Measurements from ENCODE around the gene SGPP1. TPM values are rescaled to one million over a fixed set of nuclear protein-coding genes. Genes with fewer than 3 reads are reported as not detected.
"Not testable (repeated sequence)": the region's sequence is repeated elsewhere in the genome, so short reads cannot be mapped to it uniquely, and the experiment has no call there.

Gene SGPP1
- total RNA-seq, 1 donor from 2014 or later = 32.5 TPM

DNA sequence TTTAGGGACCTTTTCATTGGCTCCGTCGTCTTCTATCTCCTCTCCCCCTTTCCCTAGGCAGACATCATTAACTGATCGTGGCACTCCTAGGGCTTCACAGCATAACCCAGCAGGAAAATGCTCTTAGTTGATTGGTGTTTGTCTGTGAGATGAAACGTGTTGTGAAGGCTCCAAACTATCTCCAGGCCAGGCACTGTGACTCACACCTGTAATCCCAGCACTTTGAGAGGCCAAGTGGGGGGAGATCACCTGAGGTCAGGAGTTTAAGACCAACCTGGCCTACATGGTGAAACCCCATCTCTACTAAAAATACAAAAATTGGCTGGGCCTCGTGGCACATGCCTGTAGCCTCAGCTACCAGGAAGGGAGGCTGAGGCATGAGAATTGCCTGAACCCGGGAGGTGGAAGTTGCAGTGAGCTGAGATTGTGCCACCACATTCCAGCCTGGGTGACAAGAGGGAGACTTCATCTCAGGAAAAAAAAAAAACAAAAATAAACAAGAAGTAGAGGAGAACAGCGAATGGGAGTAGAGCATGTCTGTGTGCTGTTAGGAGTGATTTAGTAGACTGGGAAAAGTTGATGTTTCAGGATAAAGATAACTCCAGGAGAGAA, 53.9 kb downstream of the SGPP1 start:
- DNase-seq (ENCODE audit: low spot score) = no peak

DNA sequence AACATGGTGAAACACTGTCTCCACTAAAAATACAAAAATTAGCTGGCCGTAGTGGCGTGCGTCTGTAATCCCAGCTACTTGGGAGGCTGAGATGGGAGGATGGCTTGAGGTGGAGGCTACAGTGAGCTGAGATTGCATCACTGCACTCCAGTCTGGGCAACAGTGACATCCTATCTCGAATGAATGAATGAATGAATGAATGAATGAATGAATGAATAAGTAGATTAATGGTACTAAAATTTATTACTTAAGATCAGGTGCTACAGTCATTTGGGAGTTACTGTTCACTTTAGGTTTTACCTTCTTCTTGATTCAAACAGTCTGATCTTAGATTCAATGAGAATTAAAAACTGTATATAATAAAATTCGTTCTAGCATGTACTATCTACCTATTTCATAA, 54.6 kb downstream of the SGPP1 start:
- no peak for DNase-seq (ENCODE audit: low spot score)

DNA sequence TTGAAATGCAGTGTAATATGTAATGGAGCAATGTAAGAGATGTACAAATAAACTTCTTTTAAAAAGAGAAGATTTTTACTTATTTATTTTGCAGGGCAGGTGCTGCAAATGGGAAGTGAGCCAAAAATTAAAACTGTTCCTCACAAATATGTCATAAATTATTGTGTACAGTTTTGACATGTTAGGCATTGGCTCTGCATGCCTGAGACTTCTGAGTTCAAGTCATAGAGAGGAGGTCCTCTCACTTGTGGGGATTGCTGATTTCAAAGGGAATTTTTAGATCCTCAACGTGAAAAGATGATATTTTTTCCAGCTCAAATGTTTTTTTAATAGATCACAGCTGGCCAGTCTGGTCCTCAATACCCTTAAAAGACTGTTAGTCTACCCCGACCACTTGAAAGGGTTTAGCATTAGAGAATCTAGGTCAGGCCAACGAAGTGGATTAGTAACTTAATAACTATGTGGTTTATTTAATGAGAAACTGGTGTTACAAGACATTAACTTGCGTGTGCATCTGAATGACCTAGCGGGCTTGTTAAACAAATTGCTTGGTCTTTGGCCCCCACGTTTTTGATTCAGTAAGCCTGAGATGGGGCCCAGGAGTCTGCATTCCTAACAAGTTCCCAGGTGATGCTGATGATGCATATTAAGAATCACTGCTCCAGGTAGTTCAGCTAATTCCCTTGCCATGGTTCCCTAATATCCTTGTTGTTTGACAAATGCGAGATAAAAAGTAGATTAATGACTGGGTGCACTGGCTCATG, 55.3 kb downstream of the SGPP1 start:
- no peak for DNase-seq (ENCODE audit: low spot score)

DNA sequence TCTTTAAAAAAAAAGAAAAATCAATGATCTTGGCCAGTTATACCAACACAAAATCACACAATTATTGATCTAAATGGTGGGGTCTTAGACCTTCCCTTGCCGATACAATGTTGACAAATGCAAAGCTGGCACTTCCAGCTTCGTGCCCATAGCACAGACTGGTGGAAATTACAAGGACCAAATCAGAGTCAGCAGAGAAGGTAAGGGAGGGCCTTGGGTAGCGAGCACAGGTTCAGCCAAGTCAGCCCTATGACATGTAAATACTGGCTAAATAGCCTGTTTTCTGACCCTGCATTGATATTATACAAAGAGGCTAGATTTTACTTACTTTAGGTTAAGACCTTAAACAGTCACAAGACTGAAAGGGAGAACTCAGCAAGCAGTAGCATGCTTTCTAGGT, 55.9 kb downstream of the SGPP1 start:
- DNase-seq (ENCODE audit: low spot score) = no peak

DNA sequence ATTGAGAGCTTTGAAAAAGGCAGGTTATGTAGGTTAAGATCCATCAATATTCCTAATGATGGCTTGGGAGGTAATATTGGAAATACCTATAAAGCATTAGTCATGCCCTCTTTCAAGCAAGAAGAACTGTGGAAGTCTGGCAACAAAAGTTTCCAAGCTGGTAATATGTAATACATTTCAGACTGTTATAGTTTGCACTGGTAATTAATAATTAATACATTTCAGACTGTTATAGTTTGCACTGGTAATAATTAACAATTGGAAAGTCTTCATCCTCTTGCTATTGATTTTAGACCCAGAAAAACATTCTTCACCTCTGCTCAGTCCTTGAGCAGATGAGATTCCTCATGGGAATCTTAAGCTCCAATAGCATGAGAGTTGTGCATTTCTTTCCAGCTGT, 57.2 kb downstream of the SGPP1 start:
- no peak for DNase-seq (ENCODE audit: low spot score)

DNA sequence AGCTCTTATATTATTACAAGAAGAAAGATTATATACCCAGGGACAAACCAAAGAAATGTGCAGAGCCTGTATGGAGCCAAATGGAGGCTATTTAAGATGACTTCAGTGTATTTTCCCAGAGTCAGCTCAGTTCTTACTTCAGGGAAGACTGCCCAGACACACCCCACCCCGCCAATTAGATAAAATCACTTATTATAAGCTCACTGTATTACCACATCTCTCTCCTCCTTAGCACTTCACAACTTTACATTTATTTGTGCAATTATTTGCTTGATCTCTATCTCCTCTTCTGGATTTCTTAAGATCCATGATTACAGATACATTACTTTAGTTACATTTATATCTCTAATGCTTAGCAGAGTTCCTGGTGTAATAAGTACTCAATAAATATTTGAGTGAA, 61.5 kb downstream of the SGPP1 start:
- no peak for DNase-seq (ENCODE audit: low spot score)

DNA sequence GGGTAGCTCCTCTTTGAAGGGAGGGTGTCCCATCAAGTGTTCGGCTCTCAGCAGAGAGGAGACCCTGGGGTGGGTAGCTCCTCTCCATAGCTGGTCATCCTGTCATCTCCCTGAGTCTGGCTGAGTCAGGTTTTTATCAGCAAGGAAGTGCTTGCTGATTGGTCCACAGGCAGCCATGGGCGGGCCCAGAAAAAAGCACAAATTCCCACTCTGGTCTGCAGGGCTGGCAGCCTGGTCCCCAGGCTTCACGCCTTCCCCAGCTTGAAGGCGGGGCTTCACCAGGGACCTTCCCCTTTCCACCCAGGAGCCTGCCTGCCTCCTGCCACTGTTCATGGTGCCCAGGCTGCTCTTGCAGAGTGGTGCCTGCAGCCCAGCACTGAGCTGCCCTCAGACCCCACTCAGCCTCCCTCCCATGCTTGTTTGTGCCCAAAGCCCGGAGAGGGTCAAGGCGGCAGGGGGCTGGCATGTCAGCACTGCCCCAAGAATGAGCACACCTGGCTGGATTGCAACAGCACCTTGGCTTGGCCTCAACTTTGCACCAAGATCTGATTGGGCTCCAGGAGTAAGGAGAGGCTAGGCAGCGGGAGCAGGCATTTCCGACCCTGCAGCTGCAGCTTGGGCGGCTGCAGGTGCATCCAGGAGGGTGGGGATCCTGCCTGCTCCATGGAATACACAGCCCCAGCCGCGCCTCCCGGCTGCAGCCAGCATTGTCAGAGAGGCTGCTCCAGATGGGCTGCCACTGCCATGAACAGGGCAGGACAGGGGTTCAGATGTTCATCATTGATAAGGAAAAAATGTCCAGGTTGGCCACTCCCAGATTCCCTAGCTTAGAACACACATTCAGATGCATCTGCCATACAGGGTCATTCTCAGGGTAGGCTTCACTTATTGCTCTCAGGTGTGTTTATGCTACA, 64.2 kb downstream of the SGPP1 start:
- no peak for DNase-seq (ENCODE audit: low spot score)

DNA sequence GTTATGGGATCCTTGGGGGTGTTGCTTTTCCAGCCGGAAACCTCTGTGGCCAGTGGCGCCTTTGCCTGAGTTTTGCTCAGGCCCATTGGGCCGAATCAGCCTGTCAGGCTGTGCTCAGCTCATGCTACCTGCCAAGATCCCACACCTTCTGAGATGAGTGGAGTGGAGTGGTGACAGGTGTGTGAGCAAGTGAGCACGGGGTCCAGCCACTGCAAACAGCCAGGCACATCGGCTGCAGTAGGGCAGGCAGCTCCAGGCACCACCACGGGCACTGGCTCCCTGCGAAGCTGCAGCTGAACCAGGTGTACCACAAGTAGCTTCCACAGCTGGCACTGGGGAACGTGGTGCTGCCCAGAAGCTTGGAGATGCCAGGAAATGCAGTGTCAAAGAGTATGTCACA, 65.1 kb downstream of the SGPP1 start:
- no peak for DNase-seq (ENCODE audit: low spot score)

DNA sequence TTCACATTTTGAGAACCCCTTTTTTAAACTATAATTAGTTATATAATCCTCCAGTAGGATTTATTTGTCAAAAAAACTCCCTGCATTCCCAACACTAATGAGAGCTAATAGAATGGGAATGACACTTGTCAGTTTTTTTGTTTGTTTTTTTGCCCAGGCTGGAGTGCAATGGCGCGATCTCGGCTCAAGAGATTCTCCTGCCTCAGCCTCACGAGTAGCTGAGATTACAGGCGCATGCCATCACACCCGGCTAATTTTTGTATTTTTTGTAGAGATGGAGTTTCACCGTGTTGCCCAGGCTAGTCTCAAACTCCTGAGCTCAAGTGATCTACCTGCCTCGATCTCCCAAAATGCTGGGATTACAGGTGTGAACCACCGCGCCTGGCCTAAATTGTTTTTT, 66.0 kb downstream of the SGPP1 start:
- DNase-seq (ENCODE audit: low spot score) = not testable (repeated sequence)

DNA sequence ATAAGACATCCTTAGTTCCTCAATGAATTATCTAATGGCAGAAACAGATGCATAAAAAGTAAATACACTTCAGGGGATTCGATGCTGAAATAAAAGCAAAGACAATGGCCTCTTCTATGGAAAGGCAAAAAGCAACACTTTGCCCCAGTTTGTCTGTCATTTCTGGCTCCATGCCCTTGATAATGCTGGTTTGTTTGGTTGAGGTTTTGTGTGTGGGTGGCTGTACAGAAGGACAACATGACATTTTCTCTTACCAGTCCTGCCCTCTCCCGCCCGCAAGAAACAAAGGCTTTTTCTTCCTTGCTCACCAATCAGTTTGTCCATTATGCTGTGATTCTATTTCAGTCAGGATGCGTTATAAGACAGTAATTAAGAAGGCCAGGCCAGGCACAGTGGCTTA, 68.1 kb downstream of the SGPP1 start:
- no peak for DNase-seq (ENCODE audit: low spot score)

DNA sequence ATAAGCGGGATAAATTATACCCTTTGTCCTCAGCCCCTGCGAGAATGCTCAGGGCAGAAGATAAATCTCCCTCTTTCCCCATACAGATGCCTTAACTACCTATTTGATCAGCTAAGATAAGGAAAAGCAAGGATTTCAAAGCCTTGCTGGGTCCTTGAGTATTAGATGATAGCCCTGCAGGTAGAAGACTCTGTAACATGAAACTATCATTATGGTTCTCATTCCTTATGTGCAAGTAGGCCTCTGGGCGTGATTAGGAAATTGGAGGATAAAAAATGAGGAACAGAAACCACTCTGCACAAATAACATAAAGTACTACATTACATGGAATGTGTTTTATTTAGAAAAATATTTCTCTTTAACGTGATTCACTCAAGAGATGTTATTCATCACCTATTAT, 71.7 kb downstream of the SGPP1 start:
- no peak for DNase-seq (ENCODE audit: low spot score)

DNA sequence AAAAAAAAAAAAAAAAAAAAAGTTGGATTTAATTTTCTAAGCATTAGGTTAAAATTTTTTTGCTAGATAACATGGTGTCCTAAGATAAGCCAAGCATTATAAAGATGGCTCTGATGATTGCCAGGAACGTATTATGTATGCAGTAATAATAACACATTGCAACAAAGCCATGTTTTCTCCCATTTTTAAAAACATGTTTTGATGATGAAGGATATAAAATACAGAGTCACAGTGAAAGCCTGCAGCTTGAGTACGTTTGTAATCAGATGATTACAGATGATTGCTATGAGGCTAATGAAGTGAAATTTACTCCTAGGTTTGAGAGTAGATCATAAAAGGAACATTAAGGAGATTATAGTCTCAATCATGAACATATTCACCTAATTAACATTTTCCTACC, 72.9 kb downstream of the SGPP1 start:
- no peak for DNase-seq (ENCODE audit: low spot score)

DNA sequence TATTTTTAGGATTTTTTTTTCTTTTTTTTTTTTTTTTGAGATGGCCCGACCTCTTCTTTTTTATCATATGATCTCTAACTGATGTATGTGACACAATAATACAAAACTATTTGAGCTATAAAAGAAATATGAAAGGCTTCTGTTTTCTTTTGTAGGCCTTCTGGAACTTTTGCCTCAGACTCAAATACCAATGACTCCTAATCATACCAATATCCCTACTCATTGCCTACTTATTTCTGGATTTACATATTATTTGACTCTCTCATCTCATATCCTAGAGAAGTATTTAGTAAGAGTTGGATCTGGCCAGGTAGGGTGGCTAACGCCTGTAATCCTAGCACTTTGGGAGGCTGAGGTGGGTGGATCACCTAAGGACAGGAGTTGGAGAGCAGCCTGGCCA, 73.5 kb downstream of the SGPP1 start:
- DNase-seq (ENCODE audit: low spot score) = no peak

DNA sequence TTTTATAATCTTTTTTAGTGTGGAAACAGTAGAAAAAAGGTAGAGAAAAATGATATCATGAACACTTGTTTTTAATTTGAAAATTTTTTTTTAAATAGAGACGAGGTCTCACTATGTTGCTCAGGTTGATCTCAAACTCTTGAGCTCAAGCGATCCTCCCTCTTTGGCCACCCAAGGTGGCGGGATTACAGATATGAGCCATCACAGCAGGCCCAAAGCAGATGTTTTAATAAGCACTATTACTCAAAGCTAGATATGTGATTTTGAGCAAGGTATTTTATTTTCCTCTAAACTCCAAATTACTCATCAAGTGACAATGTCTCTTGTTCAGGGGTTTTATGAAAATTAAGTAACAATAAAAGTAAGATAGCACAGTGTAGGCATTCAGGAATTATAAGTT, 75.5 kb downstream of the SGPP1 start:
- DNase-seq (ENCODE audit: low spot score) = no peak

DNA sequence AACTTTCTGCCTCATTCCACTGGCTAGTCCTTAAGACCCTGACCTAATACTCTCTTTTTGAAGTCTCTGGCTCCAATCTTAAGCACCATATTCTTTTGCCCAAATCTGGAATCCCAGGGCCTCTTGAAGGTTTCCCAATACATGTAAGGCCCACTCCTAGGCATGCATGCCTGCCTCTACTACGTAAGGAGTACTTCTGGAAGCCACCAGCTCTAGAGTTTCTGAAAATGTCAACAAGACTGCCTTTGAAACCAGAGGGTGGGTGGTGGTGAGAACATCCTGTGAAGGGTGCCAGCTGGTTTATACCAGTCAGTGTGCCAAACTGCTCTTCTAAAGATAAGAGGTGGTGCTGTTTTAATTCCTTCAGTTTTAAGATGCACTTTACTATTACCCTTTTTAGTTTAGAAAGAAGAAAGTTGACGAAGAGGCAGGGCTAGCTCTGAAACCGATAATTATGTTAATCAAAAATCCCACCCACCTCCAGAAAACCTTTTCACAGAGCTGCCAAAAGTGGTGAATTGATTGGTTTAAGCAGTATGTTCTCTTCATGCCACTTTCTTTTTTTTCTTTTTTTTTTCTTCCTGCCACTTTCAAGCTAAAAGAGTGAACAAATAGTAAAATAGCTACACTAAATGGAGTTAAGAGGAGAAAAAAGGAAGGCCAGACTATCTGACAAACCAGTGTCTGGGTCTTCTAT, 77.5 kb downstream of the SGPP1 start:
- DNase-seq (ENCODE audit: low spot score) = peak; percentile 86

DNA sequence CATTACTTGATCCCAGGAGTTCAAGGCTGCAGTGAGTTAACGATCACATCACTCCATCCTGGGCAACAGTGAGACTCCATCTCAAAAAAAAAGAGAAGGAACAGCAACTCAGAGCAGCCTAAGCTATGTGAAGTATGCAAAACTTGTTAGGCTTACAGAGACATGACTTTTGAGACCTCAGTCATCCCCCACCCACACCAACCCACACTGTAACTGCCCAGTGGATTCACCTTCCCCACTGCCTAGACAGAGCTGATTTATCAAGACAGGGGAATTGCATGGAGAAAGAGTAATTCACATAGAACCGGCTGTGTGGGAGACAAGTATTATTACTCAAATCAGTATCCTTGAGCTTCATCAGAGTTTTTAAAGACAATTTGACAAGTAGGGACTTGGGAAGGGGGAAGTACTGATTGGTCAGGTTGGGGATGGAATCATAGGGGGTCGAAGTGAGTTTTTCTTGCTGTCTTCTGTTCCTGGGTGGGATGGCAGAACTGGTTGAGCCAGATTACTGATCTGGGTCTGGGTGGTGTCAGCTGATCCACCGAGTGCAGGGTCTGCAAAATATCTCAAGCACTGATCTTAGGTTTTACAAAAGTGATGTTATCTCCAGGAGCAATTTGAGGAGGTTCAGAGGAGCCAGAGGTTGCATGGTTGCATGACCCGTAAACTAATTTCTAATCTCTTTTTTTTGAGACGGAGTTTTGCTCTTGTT, 80.0 kb downstream of the SGPP1 start:
- peak; percentile 35 for DNase-seq (ENCODE audit: low spot score)

DNA sequence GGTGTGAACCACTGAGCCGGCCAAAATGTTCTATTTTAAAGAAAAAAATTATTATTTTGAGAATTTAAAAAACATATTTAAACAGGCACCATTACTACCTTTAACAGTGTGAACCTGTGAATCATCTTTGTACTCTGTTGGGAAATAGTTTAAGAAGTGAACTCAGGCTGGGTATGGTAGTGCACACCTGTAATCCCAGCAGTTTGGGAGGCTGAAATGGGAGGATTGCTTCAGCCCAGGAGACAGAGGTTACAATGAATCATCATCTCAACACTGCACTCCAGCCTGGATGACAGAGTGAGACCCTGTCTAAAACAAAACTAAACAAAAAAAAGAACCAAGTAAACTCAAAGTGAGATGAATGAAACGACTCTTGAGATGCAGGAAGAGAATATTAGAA, 83.1 kb downstream of the SGPP1 start:
- no peak for DNase-seq (ENCODE audit: low spot score)

DNA sequence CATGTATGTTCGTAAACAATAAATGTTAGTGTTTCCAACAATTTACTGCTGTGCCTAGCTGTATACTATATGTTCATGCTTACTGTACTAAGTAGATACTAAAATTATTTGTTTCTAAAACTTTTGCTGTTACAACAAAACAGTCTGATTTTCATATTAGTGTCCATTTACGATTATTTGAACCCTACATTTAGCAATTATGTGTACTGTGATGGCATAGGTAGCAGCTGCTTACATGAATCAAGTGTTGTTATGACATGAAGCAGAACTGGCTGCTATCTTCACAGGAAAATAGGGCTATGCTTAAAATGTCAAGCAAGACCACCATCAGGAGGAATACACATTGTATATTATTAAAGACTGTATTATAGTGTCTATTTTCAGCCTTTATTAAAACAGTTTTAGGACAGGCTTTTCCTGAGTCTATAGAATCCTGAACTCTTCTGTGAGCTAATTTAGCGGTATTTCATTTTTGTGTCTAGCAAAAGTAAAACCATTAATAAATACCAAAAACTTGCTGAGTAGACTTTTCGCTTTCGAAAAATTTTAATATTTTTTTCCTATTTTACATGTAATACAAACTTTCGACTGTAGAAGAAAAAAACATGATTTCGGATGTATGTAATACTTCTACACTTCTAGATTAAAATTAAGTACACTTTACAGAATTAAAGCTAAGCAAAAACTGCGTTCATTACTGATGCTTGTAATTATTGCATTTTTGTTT, 85.0 kb downstream of the SGPP1 start:
- DNase-seq (ENCODE audit: low spot score) = no peak

DNA sequence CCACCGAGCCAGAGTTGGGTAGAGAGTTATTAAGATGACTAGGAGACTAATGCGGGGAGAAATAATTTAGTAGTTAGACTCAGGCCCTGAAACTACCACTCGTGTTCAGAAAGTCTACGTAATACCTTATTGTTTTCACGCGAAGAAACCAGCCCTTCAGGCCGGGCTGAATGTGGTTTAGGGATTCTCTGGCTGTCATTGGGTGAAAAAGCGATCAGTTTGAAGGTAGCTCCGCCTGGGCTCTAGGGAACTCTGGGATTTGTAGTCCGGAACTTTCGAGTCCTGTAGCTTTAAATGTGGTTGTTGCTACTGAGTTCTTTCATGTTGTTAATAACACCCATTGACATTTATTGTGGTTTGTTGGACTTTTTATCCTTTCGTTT, 85.6 kb downstream of the SGPP1 start:
- DNase-seq (ENCODE audit: low spot score) = peak; percentile 99

DNA sequence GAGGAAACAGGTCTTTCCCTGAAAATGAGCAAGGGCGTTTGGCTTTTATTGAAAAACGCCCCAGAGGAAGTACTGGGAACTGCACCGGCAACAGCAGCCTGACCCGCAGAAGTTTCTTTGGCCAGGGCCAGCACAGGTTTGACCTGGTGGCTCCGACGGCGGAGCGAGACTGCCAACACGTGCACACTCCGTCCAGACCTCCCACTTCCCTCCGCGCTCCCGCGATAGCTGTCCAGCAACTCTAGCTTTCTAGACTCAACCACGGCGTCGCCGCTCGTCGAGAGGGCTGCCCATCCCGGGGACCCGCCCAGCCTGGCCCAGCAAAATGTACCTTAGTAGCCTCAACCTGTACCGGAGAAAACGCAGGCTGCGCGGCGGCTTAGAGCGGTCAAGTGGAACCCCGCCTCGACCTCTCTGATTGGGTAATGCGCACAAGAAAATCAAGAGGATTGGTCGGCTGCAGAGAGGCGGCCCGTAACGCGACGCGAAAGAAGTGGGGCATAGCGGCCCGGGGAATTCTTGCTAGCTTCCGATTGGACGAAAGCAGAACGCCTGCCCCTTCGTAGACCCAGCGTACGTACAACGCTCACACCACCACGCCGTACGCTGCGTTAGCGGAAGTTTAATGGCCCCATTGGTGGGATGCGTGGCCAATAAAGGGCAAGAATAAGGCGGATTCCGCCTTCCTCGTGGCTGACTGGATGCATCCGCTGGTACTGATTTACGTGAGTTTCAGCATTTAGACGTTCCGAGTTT, 86.2 kb downstream of the SGPP1 start, which contains the start of gene WDR89:
Gene WDR89, minus strand, starts transcription at position 399 of the 756 bp plus-strand sequence. CDS start 41,929 bp downstream, outside the sequence.
- DNase-seq (ENCODE audit: low spot score) = peak; percentile 100
